Measurements from ENCODE around the gene ACCSL.

DNA sequence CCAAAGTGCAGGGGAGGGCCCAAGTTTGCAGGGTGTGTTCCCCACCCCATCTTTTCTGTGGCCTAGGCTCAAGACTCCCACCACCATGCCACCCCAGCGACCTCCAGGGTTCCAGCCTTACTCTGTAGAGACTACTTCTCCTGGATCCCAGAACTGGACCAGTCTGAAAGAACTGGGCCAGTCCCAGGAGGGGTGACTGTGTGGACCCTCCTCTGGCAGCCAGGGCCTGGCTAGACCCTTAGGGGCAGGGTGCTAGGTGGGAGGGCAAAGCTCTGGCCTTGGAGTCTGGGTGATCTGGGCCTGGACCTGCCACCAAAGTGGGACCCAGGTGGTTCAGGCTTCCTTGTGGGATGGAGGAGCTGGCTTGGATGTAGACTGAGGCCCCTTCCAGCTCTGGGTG lies 41.8 kb upstream of the ACCSL start:
- TF ChIP-seq FOXM1 (IDR thresholded peaks at IDR 0.05; ENCODE audit: borderline replicate concordance, low read depth) (no peak), EP300 (IDR thresholded peaks at IDR 0.05; ENCODE audit: borderline replicate concordance) (no peak), REST (IDR thresholded peaks at IDR 0.05; ENCODE audit: low read depth) (no peak), RAD21 (IDR thresholded peaks at IDR 0.05; ENCODE audit: low read depth) (no peak), EGR1 (IDR thresholded peaks at IDR 0.05) (no peak), YY1 (IDR thresholded peaks at IDR 0.05; ENCODE audit: low read depth) (no peak), MAX (IDR thresholded peaks at IDR 0.05) (no peak), CREB1 (IDR thresholded peaks at IDR 0.05; ENCODE audit: low read depth) (no peak), NFIC (IDR thresholded peaks at IDR 0.05) (no peak), TAF1 (IDR thresholded peaks at IDR 0.05; ENCODE audit: low read depth) (no peak), CEBPB (IDR thresholded peaks at IDR 0.05) (no peak)
- TF ChIP-seq, protein P1, sequence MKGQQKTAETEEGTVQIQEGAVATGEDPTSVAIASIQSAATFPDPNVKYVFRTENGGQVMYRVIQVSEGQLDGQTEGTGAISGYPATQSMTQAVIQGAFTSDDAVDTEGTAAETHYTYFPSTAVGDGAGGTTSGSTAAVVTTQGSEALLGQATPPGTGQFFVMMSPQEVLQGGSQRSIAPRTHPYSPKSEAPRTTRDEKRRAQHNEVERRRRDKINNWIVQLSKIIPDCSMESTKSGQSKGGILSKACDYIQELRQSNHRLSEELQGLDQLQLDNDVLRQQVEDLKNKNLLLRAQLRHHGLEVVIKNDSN (IDR thresholded peaks at IDR 0.05): no peak

Data from Ishikawa (cell line).